Left ventricle myocardium inferior (tissue), 1 donor: ENCODE measurements around the gene CFAP97D1. TPM values are rescaled to one million over a fixed set of nuclear protein-coding genes. Genes with fewer than 3 reads are reported as not detected.
A peak's percentile ranks its signal among the peaks of the same experiment; 100 is the strongest.

Experiments used
- DNase-seq: peaks from one replicate; pipeline ENCODE4 v3.0.0-alpha.2; 2020
- H3K27ac ChIP-seq: fragments of 200-600 bp; replicated peaks from 2 replicates; pipeline ENCODE4 v1.8.0; 2021
- H3K27me3 ChIP-seq: fragments of 200-600 bp; 2 replicates; pipeline ENCODE4 v1.8.0; 2021; ENCODE audit warnings: low read depth
- H3K36me3 ChIP-seq: fragments of 200-600 bp; 2 replicates; pipeline ENCODE4 v1.8.0; 2021
- H3K4me1 ChIP-seq: fragments of 200-600 bp; 2 replicates; pipeline ENCODE4 v1.8.0; 2021
- H3K4me3 ChIP-seq: fragments of 200-600 bp; 2 replicates; pipeline ENCODE4 v1.8.0; 2021; ENCODE audit warnings: mild to moderate bottlenecking, moderate library complexity
- H3K9me3 ChIP-seq: fragments of 200-600 bp; replicated peaks from 2 replicates; pipeline ENCODE4 v1.8.0; 2021
- intact Hi-C: fragments of 100-400 bp; cut with micrococcal nuclease; formaldehyde crosslinking; loops from one replicate; pipeline ENCODE4 v1.11.0; 2022
- total RNA-seq: library from RNA; stranded (reverse); fragmentation: NEBNext Ultra II Directional; extraction: Animal tissue kit (Norgen Biotek cat#: 25700); gene quantifications from one replicate; pipeline ENCODE4 v1.2.1, GENCODE V29; 2021
- TF ChIP-seq, protein P1 (sequence below): fragments of 200-600 bp; IDR thresholded peaks from 2 replicates; pipeline ENCODE4 v1.8.0; 2021; ENCODE audit warnings: antibody characterized with exemption, mild to moderate bottlenecking, borderline replicate concordance
- donor health status: DM: no; HTN: yes; CAD: no; lungs with severe emphysema.

The CFAP97D1 gene
- total RNA-seq, 1 donor from 2014 or later = 0.05 TPM

DNA sequence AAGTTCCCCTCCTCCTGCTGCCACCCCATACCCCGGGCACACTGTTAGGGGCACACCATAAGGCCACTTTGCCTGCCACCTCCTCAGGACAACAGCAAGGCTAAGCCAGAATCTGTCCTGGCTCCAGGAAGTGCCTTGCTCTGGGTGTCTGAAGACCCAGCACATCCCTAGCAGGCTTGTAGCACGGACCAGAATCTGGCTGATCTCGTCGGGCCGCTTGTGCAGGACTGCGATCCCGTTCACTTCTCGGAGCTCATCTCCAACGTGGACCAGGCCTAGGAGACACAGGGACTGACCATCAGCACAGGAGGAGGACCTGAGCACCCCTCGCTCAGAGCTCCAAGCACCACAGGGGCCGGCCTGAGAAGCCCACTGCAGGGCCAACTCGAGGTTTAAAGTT, 45.3 kb downstream of the CFAP97D1 start:
- Histone ChIP-seq H3K27ac (peak overlapping the region; percentile 85), H3K4me3 (no peak overlapping the region), H3K4me1 (peaks cover 94% of the 10 kb centered on the region), H3K36me3 (peaks cover 74% of the 10 kb centered on the region), H3K9me3 (no peaks in the 10 kb centered on the region), H3K27me3 (no peaks in the 10 kb centered on the region)
- intact Hi-C loops = no loop called here
- DNase-seq = no peak
- TF ChIP-seq, protein P1, sequence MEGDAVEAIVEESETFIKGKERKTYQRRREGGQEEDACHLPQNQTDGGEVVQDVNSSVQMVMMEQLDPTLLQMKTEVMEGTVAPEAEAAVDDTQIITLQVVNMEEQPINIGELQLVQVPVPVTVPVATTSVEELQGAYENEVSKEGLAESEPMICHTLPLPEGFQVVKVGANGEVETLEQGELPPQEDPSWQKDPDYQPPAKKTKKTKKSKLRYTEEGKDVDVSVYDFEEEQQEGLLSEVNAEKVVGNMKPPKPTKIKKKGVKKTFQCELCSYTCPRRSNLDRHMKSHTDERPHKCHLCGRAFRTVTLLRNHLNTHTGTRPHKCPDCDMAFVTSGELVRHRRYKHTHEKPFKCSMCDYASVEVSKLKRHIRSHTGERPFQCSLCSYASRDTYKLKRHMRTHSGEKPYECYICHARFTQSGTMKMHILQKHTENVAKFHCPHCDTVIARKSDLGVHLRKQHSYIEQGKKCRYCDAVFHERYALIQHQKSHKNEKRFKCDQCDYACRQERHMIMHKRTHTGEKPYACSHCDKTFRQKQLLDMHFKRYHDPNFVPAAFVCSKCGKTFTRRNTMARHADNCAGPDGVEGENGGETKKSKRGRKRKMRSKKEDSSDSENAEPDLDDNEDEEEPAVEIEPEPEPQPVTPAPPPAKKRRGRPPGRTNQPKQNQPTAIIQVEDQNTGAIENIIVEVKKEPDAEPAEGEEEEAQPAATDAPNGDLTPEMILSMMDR = no peak

DNA sequence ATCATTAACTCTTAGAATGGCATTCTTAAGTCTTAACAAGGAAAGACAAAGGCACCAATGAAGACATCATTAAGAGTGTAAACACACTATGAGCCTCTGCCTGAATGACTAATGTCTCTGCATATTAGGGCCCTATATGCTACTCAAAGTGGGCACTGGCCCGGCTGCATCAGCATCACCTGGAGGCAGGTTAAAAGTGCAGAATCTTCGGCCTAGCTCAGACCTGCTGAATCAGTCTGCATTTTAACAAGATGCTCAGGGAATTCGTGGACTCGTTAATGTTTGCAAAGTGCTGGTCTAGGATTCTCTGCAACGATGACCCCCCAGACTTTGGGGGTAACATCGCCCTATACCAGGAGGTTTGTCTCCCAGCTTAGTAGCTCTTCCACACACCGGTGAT, 46.0 kb downstream of the CFAP97D1 start:
- DNase-seq = no peak
- Histone ChIP-seq H3K27ac (peak overlapping the region; percentile 93), H3K36me3 (peaks cover 74% of the 10 kb centered on the region), H3K27me3 (no peaks in the 10 kb centered on the region), H3K4me1 (peaks cover 94% of the 10 kb centered on the region), H3K4me3 (no peak overlapping the region), H3K9me3 (no peaks in the 10 kb centered on the region)
- intact Hi-C loops = no loop called here
- TF ChIP-seq, protein P1 = no peak

DNA sequence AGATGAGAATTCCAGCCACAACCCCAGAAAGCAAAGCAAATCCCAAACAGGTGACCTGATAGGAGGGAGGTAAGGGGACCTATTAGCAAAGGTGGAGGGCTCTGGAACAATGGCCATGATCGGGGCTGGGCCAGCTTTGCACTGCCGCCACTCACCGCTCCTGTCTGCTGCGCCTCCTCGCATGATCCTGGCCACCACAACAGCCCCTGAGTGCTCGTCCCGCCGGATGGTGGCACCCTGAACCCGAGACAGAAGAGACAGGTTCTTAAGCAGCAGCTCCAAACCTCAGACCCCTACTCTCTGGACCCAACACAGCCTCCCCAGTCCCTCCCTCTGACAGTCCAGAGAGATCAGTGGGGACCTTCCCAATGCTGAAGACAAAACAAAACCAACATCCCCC, 47.4 kb downstream of the CFAP97D1 start:
- H3K27ac ChIP-seq = peak overlapping the region; percentile 93
- H3K4me1 ChIP-seq = peaks cover 91% of the 10 kb centered on the region
- intact Hi-C loops = no loop called here
- DNase-seq = no peak
- peaks cover 64% of the 10 kb centered on the region for H3K36me3 ChIP-seq
- H3K4me3 ChIP-seq = peak overlapping the region; percentile 78
- no peaks in the 10 kb centered on the region for H3K27me3 ChIP-seq
- TF ChIP-seq, protein P1 = no peak
- H3K9me3 ChIP-seq = no peaks in the 10 kb centered on the region

DNA sequence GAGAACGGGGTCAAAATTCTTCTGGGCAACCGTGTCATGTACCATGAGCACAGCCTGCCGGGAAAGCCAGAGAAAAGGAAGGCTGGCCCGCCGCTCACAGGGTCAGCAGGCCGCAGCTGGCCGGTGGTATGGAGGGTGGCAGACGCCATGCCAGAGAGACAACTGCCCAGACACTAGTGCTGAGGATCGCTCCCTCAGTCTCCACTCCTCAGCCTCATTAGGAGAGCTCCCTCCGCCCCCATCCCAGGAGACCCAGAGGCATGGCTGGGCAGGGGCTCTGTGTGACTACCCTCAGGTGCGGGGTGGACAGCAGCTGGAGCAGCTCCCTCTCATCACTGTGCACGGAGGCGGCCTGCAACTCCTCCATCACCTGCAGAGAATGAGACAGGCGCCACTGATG, 49.5 kb downstream of the CFAP97D1 start:
- Histone ChIP-seq H3K9me3 (peaks cover 6% of the 10 kb centered on the region), H3K36me3 (peaks cover 62% of the 10 kb centered on the region), H3K4me1 (peaks cover 84% of the 10 kb centered on the region), H3K27ac (peak overlapping the region; percentile 93), H3K27me3 (no peaks in the 10 kb centered on the region), H3K4me3 (peak overlapping the region; percentile 78)
- DNase-seq = no peak
- intact Hi-C loops = no loop called here
- TF ChIP-seq, protein P1 = no peak

DNA sequence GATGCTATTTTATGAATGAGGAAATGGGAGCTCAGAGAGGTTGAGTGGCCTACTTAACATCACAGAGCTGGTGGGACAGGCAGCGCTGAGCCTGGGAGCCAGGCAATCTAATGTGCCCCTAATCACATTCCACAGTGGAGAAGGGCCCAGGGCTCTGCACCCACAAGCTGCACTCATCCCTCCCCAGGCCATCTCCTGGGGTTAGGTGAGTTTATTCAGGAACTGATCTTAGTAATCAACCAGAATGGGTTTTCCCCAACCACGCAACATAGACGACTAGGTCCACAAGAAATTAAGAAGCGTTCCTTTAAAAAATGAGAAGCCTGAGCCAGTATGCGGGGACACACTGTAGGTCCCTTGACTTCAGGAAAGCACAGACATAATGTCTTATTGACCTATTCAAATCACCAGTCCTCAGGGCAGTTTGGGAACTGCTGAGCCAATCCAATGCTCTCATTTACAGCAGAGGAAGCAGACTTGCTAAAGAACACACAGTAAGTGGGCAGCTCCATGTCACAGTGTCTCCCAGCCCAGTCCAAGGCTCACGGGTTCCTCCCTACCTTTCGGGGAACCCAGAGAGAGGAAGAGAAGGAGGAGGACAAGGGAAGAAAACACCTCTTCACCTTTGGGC, 50.4 kb downstream of the CFAP97D1 start:
- Histone ChIP-seq H3K4me3 (peak overlapping the region; percentile 78), H3K27me3 (no peaks in the 10 kb centered on the region), H3K36me3 (peaks cover 53% of the 10 kb centered on the region), H3K4me1 (peaks cover 75% of the 10 kb centered on the region), H3K27ac (peak overlapping the region; percentile 93), H3K9me3 (peaks cover 6% of the 10 kb centered on the region)
- TF ChIP-seq, protein P1 = no peak
- no peak for DNase-seq
- intact Hi-C loops = no loop called here
